H9 (cell line): ENCODE data around the gene CHST14. TPM values are rescaled to one million over a fixed set of nuclear protein-coding genes. Genes with fewer than 3 reads are reported as not detected.

Experiments used
- DNase-seq: peaks from one replicate; pipeline ENCODE4 v3.0.0-alpha.2; 2017
- H2AFZ ChIP-seq: one replicate; pipeline ENCODE4 v1.6.1; 2013; ENCODE audit warnings: mild to moderate bottlenecking, low read length, control low read depth, moderate library complexity
- H2AK5ac ChIP-seq: 2 replicates; pipeline ENCODE4 v1.6.1; 2013; ENCODE audit warnings: low read length, control low read depth, mixed read lengths; ENCODE audit not compliant: insufficient read length
- H2BK120ac ChIP-seq: one replicate; pipeline ENCODE4 v1.6.1; 2013; ENCODE audit warnings: low read depth, mild to moderate bottlenecking, low read length, control low read depth, inconsistent platforms; ENCODE audit not compliant: poor library complexity, severe bottlenecking
- H2BK12ac ChIP-seq: 2 replicates; pipeline ENCODE4 v1.6.1; 2013; ENCODE audit warnings: low read length, control low read depth, mixed read lengths, low read depth; ENCODE audit not compliant: insufficient read length
- H2BK15ac ChIP-seq: 2 replicates; pipeline ENCODE4 v1.6.1; 2013; ENCODE audit warnings: low read depth, low read length, control low read depth
- H2BK20ac ChIP-seq: one replicate; pipeline ENCODE4 v1.6.1; 2013; ENCODE audit warnings: low read depth, mild to moderate bottlenecking, low read length, control low read depth, inconsistent platforms; ENCODE audit not compliant: poor library complexity, severe bottlenecking
- H2BK5ac ChIP-seq: 2 replicates; pipeline ENCODE4 v1.6.1; 2013; ENCODE audit warnings: low read length, control low read depth, mixed read lengths; ENCODE audit not compliant: insufficient read length
- H3K14ac ChIP-seq: 2 replicates; pipeline ENCODE4 v1.6.1; 2013; ENCODE audit warnings: low read length, control low read depth; ENCODE audit not compliant: insufficient read depth
- H3K18ac ChIP-seq: 2 replicates; pipeline ENCODE4 v1.6.1; 2013; ENCODE audit warnings: low read depth, mild to moderate bottlenecking, mixed read lengths, low read length, control low read depth; ENCODE audit not compliant: insufficient read length
- H3K23ac ChIP-seq: 2 replicates; pipeline ENCODE4 v1.6.1; 2013; ENCODE audit warnings: low read length, control low read depth, mixed read lengths, low read depth; ENCODE audit not compliant: insufficient read length
- H3K23me2 ChIP-seq: 2 replicates; pipeline ENCODE4 v1.6.1; 2013; ENCODE audit warnings: low read depth, mild to moderate bottlenecking, mixed read lengths, low read length, control low read depth; ENCODE audit not compliant: insufficient read length, poor library complexity, severe bottlenecking
- H3K27ac ChIP-seq: 2 replicates; pipeline ENCODE4 v1.5.1; 2013; ENCODE audit warnings: low read length, control low read depth, mixed read lengths, low read depth; ENCODE audit not compliant: insufficient read length
- H3K27me3 ChIP-seq: 2 replicates; pipeline ENCODE4 v1.6.1; 2013; ENCODE audit warnings: low read length, control low read depth, inconsistent platforms; ENCODE audit not compliant: insufficient read depth
- H3K4ac ChIP-seq: 2 replicates; pipeline ENCODE4 v1.6.1; 2013; ENCODE audit warnings: low read depth, mild to moderate bottlenecking, control low read depth, inconsistent platforms, low read length, moderate library complexity
- H3K4me1 ChIP-seq: 2 replicates; pipeline ENCODE4 v1.6.1; 2013; ENCODE audit warnings: low read length, control low read depth, inconsistent platforms; ENCODE audit not compliant: insufficient read depth
- H3K4me2 ChIP-seq: 2 replicates; pipeline ENCODE4 v1.6.1; 2013; ENCODE audit warnings: low read length, control low read depth, mixed read lengths; ENCODE audit not compliant: insufficient read length, insufficient read depth
- H3K56ac ChIP-seq: 2 replicates; pipeline ENCODE4 v1.6.1; 2013; ENCODE audit warnings: low read depth, mild to moderate bottlenecking, mixed read lengths, low read length, control low read depth; ENCODE audit not compliant: insufficient read length
- H3K79me1 ChIP-seq: 2 replicates; pipeline ENCODE4 v1.6.1; 2013; ENCODE audit warnings: low read depth, mild to moderate bottlenecking, moderate library complexity, low read length, control low read depth, inconsistent platforms; ENCODE audit not compliant: insufficient read depth, poor library complexity, severe bottlenecking
- H3K79me2 ChIP-seq: 2 replicates; pipeline ENCODE4 v1.6.1; 2013; ENCODE audit warnings: low read length, control low read depth, inconsistent platforms; ENCODE audit not compliant: insufficient read depth
- H3K9ac ChIP-seq: 2 replicates; pipeline ENCODE4 v1.6.1; 2013; ENCODE audit warnings: low read length, control low read depth, mixed read lengths; ENCODE audit not compliant: insufficient read length; ENCODE audit errors: extremely low read depth
- H3K9me3 ChIP-seq: one replicate; pipeline ENCODE4 v1.6.1; 2013; ENCODE audit warnings: low read depth, low read length, inconsistent platforms; ENCODE audit not compliant: control insufficient read depth
- H3T11ph ChIP-seq: one replicate; pipeline ENCODE4 v1.6.1; 2013; ENCODE audit warnings: mild to moderate bottlenecking, low read length, control low read depth, inconsistent platforms
- H4K20me1 ChIP-seq: one replicate; pipeline ENCODE4 v1.6.1; 2013; ENCODE audit not compliant: control insufficient read depth, insufficient read length, insufficient read depth
- H4K5ac ChIP-seq: 2 replicates; pipeline ENCODE4 v1.6.1; 2013; ENCODE audit warnings: low read depth, mild to moderate bottlenecking, mixed read lengths, low read length, control low read depth; ENCODE audit not compliant: insufficient read length
- H4K8ac ChIP-seq: replicated peaks from 2 replicates; pipeline ENCODE4 v1.6.1; 2013; ENCODE audit warnings: low read length, control low read depth, mixed read lengths, low read depth; ENCODE audit not compliant: insufficient read length
- H4K91ac ChIP-seq: 2 replicates; pipeline ENCODE4 v1.6.1; 2013; ENCODE audit warnings: low read depth, mild to moderate bottlenecking, moderate library complexity, mixed read lengths, low read length, control low read depth; ENCODE audit not compliant: insufficient read length
- H3K27ac Mint-ChIP-seq, 3 experiments: 2 replicates in 2 of 3; 3 replicates in 1 of 3; pipeline ENCODE4 v1.8.0; 2020 to 2021; ENCODE audit warnings: mixed read lengths in 3 of 3, mild to moderate bottlenecking in 1 of 3, moderate library complexity in 1 of 3
- H3K27me3 Mint-ChIP-seq: 2 replicates; pipeline ENCODE4 v1.8.0; 2021; ENCODE audit warnings: low read depth, mild to moderate bottlenecking, moderate library complexity, mixed read lengths
- H3K36me3 Mint-ChIP-seq, 3 experiments: 2 replicates in 2 of 3; 3 replicates in 1 of 3; pipeline ENCODE4 v1.8.0; 2020 to 2021; ENCODE audit warnings: low read depth in 3 of 3, mixed read lengths in 3 of 3; ENCODE audit not compliant: insufficient read depth in 1 of 3
- H3K4me1 Mint-ChIP-seq, 2 experiments: 2 replicates each; pipeline ENCODE4 v1.8.0; 2020; ENCODE audit warnings: mixed read lengths in 2 of 2
- H3K4me3 Mint-ChIP-seq, 2 experiments: 2 replicates in 1 of 2; 3 replicates in 1 of 2; pipeline ENCODE4 v1.8.0; 2020 to 2021; ENCODE audit warnings: mild to moderate bottlenecking in 2 of 2, mixed read lengths in 2 of 2, moderate library complexity in 1 of 2
- H3K9me3 Mint-ChIP-seq, 2 experiments: 2 replicates in 1 of 2; 3 replicates in 1 of 2; pipeline ENCODE4 v1.8.0; 2020; ENCODE audit warnings: mild to moderate bottlenecking in 2 of 2, mixed read lengths in 2 of 2, moderate library complexity in 1 of 2
- WGBS: extraction: QIAGEN DNeasy Blood & Tissue Kit; methylation state at CpG from one replicate; pipeline ENCODE4 v1.1.7; 2013; ENCODE audit warnings: missing lambda C conversion rate, low lambda C conversion rate, mixed read lengths; ENCODE audit not compliant: insufficient read length; ENCODE audit errors: extremely low coverage; 5-methylcytosine and 5-hydroxymethylcytosine counted together
- total RNA-seq: library from RNA; stranded (reverse); gene quantifications from 2 replicates; pipeline ENCODE4 v1.2.1, GENCODE V29; 2021
- TF ChIP-seq, protein P1 (sequence below): fragments of 200-600 bp; sonication (generic); conservative IDR thresholded peaks from 3 replicates; pipeline ENCODE4 v1.8.0; 2021; ENCODE audit warnings: antibody characterized with exemption, mild to moderate bottlenecking

The CHST14 gene
- total RNA-seq, 1 experiment from 2014 or later: 25.7 TPM

DNA sequence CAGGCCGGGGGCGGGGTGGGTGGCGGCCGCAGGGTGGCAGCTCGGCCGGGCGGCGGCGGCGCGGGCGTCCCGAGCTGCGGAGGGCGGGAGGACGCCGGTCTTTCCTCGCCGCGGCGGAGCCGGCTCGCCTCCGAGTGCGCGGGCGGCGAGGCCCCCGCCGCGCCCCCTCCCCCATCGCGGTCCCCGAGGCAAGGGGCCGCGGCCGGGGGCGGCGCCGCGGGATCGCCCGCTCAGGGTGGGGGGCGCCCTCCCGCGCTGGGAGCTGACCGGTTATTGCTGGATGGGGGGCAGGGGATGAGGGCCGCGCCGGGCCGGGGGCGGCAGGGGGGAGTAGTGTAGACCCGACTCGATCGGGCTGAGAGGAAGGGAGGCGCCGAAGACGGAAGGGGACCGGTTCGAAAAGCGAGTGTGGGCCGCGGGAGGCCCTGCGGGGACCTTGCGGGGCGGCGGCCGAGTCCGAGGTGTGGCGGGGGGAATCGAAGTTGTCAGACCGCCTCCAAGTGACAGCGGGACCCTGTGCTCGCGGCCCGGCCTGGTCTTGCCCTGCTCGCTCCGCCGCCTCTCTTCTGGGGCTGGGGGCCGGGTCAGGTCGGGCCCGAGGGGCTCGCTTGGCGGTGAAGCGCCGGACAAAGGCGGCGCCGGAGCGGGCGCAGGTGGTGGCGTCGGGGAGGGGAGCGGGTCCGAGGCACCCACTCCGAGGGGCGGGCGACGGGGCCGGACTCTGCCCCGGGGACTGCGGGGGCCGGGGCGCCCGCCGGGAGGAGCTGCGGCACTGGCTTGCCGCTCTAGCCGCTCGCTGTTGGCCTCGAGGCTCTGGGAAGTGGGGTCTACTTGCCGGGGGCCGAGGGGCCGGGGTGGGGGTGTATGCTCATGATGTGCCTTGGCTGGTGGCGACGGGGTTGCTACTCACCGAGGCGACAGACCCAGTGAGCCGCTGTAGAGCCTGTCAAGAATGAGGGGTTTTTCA lies 28.9 kb upstream of the CHST14 start:
- peak overlapping the region in 1 of 3 experiments; percentile 11; a peak in 2 of 7 replicates for H3K27ac Mint-ChIP-seq
- WGBS: no CpG with 5 or more reads among the region's 119 CpGs
- no peak for DNase-seq
- Histone ChIP-seq H3K4me2 (peak overlapping the region; percentile 66), H2BK5ac (no peak overlapping the region), H3K56ac (no peak overlapping the region), H2BK120ac (no peak overlapping the region), H3K23me2 (peaks cover 35% of the 10 kb centered on the region), H3K79me1 (peaks cover 8% of the 10 kb centered on the region), H2BK15ac (no peak overlapping the region), H3T11ph (no peak overlapping the region), H3K14ac (peak overlapping the region; percentile 80), H3K9me3 (no peaks in the 10 kb centered on the region), H3K4ac (no peak overlapping the region), H4K20me1 (no peaks in the 10 kb centered on the region), H3K27me3 (no peaks in the 10 kb centered on the region), H2BK20ac (no peak overlapping the region), H3K4me1 (peaks cover 28% of the 10 kb centered on the region), H3K79me2 (peaks cover 42% of the 10 kb centered on the region; the same call in 1 of the 2 replicates), H4K8ac (no peak overlapping the region), H3K9ac (peak overlapping the region; percentile 22), H4K91ac (no peak overlapping the region), H3K18ac (peak overlapping the region; percentile 9), H3K23ac (no peak overlapping the region), H3K27ac (no peak overlapping the region), H2AK5ac (no peak overlapping the region), H4K5ac (no peak overlapping the region), H2BK12ac (no peak overlapping the region), H2AFZ (no peak overlapping the region)
- H3K9me3 Mint-ChIP-seq: no peaks in the 10 kb centered on the region
- TF ChIP-seq, protein P1, sequence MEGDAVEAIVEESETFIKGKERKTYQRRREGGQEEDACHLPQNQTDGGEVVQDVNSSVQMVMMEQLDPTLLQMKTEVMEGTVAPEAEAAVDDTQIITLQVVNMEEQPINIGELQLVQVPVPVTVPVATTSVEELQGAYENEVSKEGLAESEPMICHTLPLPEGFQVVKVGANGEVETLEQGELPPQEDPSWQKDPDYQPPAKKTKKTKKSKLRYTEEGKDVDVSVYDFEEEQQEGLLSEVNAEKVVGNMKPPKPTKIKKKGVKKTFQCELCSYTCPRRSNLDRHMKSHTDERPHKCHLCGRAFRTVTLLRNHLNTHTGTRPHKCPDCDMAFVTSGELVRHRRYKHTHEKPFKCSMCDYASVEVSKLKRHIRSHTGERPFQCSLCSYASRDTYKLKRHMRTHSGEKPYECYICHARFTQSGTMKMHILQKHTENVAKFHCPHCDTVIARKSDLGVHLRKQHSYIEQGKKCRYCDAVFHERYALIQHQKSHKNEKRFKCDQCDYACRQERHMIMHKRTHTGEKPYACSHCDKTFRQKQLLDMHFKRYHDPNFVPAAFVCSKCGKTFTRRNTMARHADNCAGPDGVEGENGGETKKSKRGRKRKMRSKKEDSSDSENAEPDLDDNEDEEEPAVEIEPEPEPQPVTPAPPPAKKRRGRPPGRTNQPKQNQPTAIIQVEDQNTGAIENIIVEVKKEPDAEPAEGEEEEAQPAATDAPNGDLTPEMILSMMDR: no peak
- peak overlapping the region; percentile 90 to 95 for H3K4me3 Mint-ChIP-seq
- peaks cover 68 to 71% of the 10 kb centered on the region in 2 experiments for H3K4me1 Mint-ChIP-seq
- H3K27me3 Mint-ChIP-seq: peaks cover 9% of the 10 kb centered on the region; the same call in 1 of the 2 replicates
- H3K36me3 Mint-ChIP-seq: peaks cover 0 to 22% (median 0%) of the 10 kb centered on the region in 3 experiments; a peak in 5 of 7 replicates
